Osteocyte (in vitro differentiated cells): Measurements from ENCODE around the gene CLIC4. TPM values are rescaled to one million over a fixed set of nuclear protein-coding genes. Genes with fewer than 3 reads are reported as not detected.
A peak's percentile ranks its signal among the peaks of the same experiment; 100 is the strongest.

Source experiments
- DNase-seq: peaks from one replicate; pipeline ENCODE4 v3.0.0; 2021; ENCODE audit warnings: mixed read lengths; ENCODE audit not compliant: unreplicated experiment; ENCODE audit errors: extremely low spot score
- H3K27ac Mint-ChIP-seq: one replicate; pipeline ENCODE4 v1.8.0; 2021; ENCODE audit warnings: mild to moderate bottlenecking, mixed read lengths; ENCODE audit not compliant: unreplicated experiment
- H3K27me3 Mint-ChIP-seq: one replicate; pipeline ENCODE4 v1.8.0; 2021; ENCODE audit warnings: mixed read lengths; ENCODE audit not compliant: unreplicated experiment
- H3K36me3 Mint-ChIP-seq: one replicate; pipeline ENCODE4 v1.8.0; 2021; ENCODE audit warnings: mixed read lengths; ENCODE audit not compliant: unreplicated experiment
- H3K4me1 Mint-ChIP-seq: one replicate; pipeline ENCODE4 v1.8.0; 2021; ENCODE audit warnings: mixed read lengths; ENCODE audit not compliant: unreplicated experiment
- H3K4me3 Mint-ChIP-seq: one replicate; pipeline ENCODE4 v1.8.0; 2021; ENCODE audit warnings: mild to moderate bottlenecking, moderate library complexity, mixed read lengths; ENCODE audit not compliant: unreplicated experiment
- H3K9me3 Mint-ChIP-seq: one replicate; pipeline ENCODE4 v1.8.0; 2021; ENCODE audit warnings: mixed read lengths; ENCODE audit not compliant: unreplicated experiment
- total RNA-seq: library from RNA; stranded (reverse); gene quantifications from 2 replicates; pipeline ENCODE4 v1.2.1, GENCODE V29; 2021
- TF ChIP-seq, protein P1 (sequence below): fragments of 200-600 bp; sonication (generic); IDR thresholded peaks from 2 replicates; pipeline ENCODE4 v1.5.0; 2021; ENCODE audit warnings: antibody characterized with exemption, mild to moderate bottlenecking, moderate library complexity

The CLIC4 gene
- total RNA-seq, 1 donor from 2014 or later, result 370 TPM

DNA sequence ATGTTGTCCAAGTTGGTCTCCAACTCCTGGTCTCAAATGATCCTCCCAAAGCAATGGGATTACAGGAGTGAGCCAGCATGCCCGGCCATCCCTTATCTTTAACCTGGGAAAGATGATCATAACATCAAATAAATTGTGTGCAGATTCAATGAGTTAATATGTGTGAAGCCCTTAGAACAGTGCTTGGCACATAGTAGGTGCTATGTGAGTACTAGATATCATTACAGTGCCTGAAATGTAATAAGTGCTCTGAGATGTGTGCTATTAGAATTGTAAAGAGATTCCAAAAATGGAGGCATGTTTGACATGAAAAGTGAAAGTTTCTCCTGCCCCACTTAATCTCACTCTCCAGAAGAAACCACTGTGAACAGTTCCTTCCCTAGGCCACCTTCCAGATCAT, 113.0 kb downstream of the CLIC4 start:
- Mint-ChIP-seq H3K27ac (no peak overlapping the region), H3K4me3 (no peak overlapping the region), H3K36me3 (no peaks in the 10 kb centered on the region), H3K4me1 (peaks cover 3% of the 10 kb centered on the region), H3K27me3 (peaks cover 3% of the 10 kb centered on the region), H3K9me3 (no peaks in the 10 kb centered on the region)
- no peak for DNase-seq
- TF ChIP-seq, protein P1, sequence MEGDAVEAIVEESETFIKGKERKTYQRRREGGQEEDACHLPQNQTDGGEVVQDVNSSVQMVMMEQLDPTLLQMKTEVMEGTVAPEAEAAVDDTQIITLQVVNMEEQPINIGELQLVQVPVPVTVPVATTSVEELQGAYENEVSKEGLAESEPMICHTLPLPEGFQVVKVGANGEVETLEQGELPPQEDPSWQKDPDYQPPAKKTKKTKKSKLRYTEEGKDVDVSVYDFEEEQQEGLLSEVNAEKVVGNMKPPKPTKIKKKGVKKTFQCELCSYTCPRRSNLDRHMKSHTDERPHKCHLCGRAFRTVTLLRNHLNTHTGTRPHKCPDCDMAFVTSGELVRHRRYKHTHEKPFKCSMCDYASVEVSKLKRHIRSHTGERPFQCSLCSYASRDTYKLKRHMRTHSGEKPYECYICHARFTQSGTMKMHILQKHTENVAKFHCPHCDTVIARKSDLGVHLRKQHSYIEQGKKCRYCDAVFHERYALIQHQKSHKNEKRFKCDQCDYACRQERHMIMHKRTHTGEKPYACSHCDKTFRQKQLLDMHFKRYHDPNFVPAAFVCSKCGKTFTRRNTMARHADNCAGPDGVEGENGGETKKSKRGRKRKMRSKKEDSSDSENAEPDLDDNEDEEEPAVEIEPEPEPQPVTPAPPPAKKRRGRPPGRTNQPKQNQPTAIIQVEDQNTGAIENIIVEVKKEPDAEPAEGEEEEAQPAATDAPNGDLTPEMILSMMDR, result no peak

DNA sequence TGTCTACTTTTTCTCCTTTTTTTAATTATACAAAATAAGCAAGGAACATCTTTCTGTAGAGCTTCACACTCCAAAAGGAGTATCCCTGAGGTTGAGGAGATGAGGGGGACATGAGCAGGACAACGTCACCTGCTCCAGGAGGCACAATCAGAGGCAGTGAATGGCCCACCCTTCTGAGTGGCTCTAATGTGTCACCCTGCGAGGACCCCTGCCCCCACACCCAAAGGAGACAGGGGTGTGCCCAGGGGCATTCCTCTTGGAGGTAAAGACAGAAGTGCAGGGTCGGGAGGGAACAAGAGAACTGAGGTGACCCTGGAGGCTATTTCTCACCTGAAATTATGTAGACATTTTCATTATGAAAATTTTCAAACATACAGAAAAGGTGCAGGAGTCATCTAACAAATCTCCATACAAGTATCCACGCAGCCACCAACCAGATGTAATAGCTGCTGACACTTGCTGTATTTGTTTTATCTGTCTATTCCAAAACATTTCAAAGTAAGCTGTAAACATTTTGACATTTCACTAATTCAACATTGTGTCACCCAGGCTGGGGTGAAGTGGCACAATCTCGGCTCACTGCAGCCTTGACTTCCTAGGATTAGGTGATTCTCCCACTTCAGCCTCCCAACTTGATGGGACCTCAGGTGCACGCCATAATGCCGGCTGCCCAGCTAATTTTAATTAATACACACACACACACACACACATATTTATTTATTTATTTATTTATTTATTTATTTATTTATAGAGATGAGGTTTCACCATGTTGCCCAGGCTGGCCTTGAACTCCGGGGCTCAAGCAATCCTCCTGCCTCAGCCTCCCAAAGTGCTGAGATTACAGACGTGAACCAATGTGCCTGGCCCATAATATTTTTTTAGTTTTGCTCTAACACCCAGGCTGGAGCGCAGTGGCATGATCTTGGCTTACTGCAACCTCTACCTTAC, 114.1 kb downstream of the CLIC4 start:
- H3K27ac Mint-ChIP-seq, result no peak overlapping the region
- peaks cover 3% of the 10 kb centered on the region for H3K27me3 Mint-ChIP-seq
- H3K36me3 Mint-ChIP-seq, result no peaks in the 10 kb centered on the region
- TF ChIP-seq, protein P1, result no peak
- peaks cover 5% of the 10 kb centered on the region for H3K4me1 Mint-ChIP-seq
- H3K9me3 Mint-ChIP-seq, result no peaks in the 10 kb centered on the region
- DNase-seq, result peak; percentile 60
- no peak overlapping the region for H3K4me3 Mint-ChIP-seq

- Mint-ChIP-seq H3K9me3 (no peaks in the 10 kb centered on the region), H3K27me3 (peaks cover 3% of the 10 kb centered on the region), H3K36me3 (no peaks in the 10 kb centered on the region), H3K4me1 (peaks cover 8% of the 10 kb centered on the region), H3K27ac (no peak overlapping the region), H3K4me3 (no peak overlapping the region)
- DNase-seq, result peak; percentile 76
- TF ChIP-seq, protein P1, result no peak
Measured at GRCh38 chr1:24860841-24861240, 115.6 kb downstream of the CLIC4 start.

GRCh38 chr1:24861821-24862727, 116.8 kb downstream of the CLIC4 start:
- TF ChIP-seq, protein P1, result no peak
- Mint-ChIP-seq H3K36me3 (no peaks in the 10 kb centered on the region), H3K9me3 (no peaks in the 10 kb centered on the region), H3K4me1 (peaks cover 8% of the 10 kb centered on the region), H3K4me3 (no peak overlapping the region), H3K27ac (no peak overlapping the region), H3K27me3 (peaks cover 7% of the 10 kb centered on the region)
- peak; percentile 71 for DNase-seq
